GM10266 (cell line): Measurements from ENCODE around the gene ATG4C.

Source experiments
- DNase-seq: peaks from one replicate; pipeline ENCODE4 v3.0.0; 2012; ENCODE audit errors: extremely low spot score
- TF ChIP-seq, protein P1 (sequence below): IDR thresholded peaks from 2 replicates; pipeline ENCODE4 v1.5.1; 2012; ENCODE audit warnings: mild to moderate bottlenecking, low read depth; ENCODE audit not compliant: control insufficient read depth, insufficient read depth; ENCODE audit errors: missing control alignments

The ATG4C gene

DNA sequence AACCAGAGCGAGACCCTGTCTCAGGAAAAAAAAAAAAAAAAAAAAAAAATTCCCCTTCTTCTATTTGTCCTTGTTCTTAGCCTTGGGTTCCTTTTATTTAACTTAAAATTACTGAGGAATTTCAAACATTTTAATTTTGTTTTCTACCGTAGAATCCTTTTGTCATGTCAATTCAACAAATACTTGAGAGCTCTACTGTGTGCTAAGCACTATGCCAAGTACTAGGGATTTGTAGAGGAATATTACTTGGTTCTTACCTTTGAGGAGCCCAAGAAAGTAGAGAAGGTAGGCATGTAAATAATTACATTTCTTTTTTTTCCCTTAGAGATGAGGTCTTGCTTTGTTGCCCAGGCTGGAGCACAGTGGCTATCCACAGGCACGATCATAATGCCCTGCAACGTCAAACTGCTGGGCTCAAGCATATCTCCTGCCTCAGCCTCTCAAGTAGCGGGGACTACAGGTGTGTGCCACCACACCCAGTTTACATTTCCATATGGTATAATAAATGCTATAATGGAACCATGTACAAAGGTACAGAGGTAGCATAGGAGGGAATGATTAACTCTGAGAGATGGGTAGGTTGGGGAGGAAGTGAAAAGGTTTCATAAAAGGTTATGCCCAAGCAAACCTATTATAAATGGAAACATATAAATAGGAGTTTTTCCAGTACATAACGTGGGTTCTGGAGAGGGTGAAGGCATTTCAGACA is 104.0 kb downstream of the ATG4C start:
- TF ChIP-seq, protein P1, sequence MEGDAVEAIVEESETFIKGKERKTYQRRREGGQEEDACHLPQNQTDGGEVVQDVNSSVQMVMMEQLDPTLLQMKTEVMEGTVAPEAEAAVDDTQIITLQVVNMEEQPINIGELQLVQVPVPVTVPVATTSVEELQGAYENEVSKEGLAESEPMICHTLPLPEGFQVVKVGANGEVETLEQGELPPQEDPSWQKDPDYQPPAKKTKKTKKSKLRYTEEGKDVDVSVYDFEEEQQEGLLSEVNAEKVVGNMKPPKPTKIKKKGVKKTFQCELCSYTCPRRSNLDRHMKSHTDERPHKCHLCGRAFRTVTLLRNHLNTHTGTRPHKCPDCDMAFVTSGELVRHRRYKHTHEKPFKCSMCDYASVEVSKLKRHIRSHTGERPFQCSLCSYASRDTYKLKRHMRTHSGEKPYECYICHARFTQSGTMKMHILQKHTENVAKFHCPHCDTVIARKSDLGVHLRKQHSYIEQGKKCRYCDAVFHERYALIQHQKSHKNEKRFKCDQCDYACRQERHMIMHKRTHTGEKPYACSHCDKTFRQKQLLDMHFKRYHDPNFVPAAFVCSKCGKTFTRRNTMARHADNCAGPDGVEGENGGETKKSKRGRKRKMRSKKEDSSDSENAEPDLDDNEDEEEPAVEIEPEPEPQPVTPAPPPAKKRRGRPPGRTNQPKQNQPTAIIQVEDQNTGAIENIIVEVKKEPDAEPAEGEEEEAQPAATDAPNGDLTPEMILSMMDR, result no peak
- DNase-seq, result no peak

GRCh38 chr1:62891956-62892562 is 108.1 kb downstream of the ATG4C start:
- DNase-seq, result no peak

GRCh38 chr1:62897788-62898187 is 113.9 kb downstream of the ATG4C start:
- TF ChIP-seq, protein P1, result no peak
- no peak for DNase-seq

More at GRCh38 chr1:62891956-62892562, 108.1 kb downstream of the ATG4C start:
- TF ChIP-seq, protein P1, result no peak

DNA sequence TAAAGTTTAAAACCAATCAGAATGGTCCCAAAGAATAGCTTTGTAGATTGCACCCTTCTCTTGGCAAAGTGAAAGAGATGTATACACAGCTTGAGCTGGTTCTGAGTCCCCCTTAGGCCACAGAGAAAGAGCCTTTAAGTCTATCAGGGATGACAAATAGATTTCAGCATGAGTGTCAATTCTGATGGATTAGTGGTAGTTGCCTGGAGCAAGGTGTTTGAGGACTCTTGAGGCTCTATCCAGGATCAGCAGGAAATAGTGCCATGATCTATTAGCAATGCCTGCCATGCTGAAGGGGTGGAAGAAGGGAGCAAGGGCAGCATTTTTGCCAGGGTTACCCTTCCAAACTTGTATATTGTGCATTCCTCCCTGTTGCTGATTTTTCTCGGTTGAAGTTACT is 116.6 kb downstream of the ATG4C start:
- TF ChIP-seq, protein P1, result no peak
- no peak for DNase-seq

GRCh38 chr1:62901650-62902049 is 117.7 kb downstream of the ATG4C start:
- TF ChIP-seq, protein P1, result no peak
- no peak for DNase-seq

DNA sequence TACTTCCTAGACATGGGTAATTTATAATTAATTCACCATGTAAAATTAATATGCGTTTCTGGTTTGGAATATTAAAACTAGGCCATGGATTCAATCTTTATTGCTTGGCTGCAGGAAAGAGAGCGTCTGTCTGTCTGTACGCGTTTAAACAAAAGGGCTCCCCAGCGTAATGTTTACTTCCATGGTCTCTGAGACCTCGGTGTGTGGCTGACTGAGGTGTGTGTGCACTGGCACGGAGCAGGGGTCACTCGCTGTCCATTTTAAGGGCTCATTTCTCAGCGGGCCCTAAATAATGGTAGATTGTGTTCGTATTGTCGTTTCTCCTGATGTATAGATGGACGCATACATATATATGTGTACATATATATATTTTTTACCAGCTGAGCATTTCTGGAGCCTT is 119.6 kb downstream of the ATG4C start:
- TF ChIP-seq, protein P1, result no peak
- no peak for DNase-seq
